Esophagus squamous epithelium (tissue), 5 donors: ENCODE data around the gene ATG10. TPM values are rescaled to one million over a fixed set of nuclear protein-coding genes. Genes with fewer than 3 reads are reported as not detected.

Source experiments
- DNase-seq: peaks from one replicate; lab custom pipeline; 2025; lab: John Stamatoyannopoulos, UW
- H3K27ac ChIP-seq, 4 donors: fragments of 200-600 bp; sonication (generic); one replicate each; pipeline ENCODE4 v1.5.1; 2016 to 2019; ENCODE audit warnings: mild to moderate bottlenecking in 1 of 4
- H3K27me3 ChIP-seq, 4 donors: fragments of 200-600 bp; sonication (generic); 1 replicate in 3 of 4; 2 replicates in 1 of 4; pipeline versions ENCODE4 v1.5.1 to v1.6.0; 2017 to 2021; ENCODE audit warnings: antibody characterized with exemption in 1 of 4
- H3K36me3 ChIP-seq, 3 donors: fragments of 200-600 bp; sonication (generic); one replicate each; pipeline ENCODE4 v1.5.1; 2016 to 2019
- H3K4me1 ChIP-seq, 3 donors: fragments of 200-600 bp; sonication (generic); one replicate each; pipeline ENCODE4 v1.5.1; 2017 to 2019
- H3K4me3 ChIP-seq, 4 donors: fragments of 200-600 bp; sonication (generic); 1 replicate in 3 of 4; 2 replicates in 1 of 4; pipeline ENCODE4 v1.5.1; 2016 to 2019; ENCODE audit warnings: mild to moderate bottlenecking in 2 of 4, moderate library complexity in 1 of 4
- H3K9me3 ChIP-seq, 3 donors: fragments of 200-600 bp; sonication (generic); one replicate each; pipeline ENCODE4 v1.5.1; 2016 to 2019
- CTCF ChIP-seq, 6 experiments: fragments of 450-650 bp in 4 of 6; fragments of 200-600 bp in 2 of 6; sonication (generic) in 2 of 6; IDR thresholded peaks; one replicate each; pipeline ENCODE4 v1.5.1; 2016 to 2019; ENCODE audit warnings: antibody characterized with exemption in 6 of 6, mild to moderate bottlenecking in 4 of 6, moderate library complexity in 4 of 6
- POLR2A ChIP-seq, 4 donors: fragments of 450-650 bp; IDR thresholded peaks; one replicate each; pipeline ENCODE4 v1.6.1; 2017; ENCODE audit warnings: antibody characterized with exemption in 4 of 4, mild to moderate bottlenecking in 4 of 4, moderate library complexity in 3 of 4
- WGBS, 2 donors: methylation state at CpG; one replicate each; pipeline ENCODE4 v1.1.5; 2018; 5-methylcytosine and 5-hydroxymethylcytosine counted together
- intact Hi-C: fragments of 100-400 bp; cut with DNase I; formaldehyde crosslinking; loops from one replicate; pipeline ENCODE4 v1.15.0; 2022
- total RNA-seq, 4 donors: library from RNA; depleted of rRNA; stranded (reverse); fragments of >200 nt; gene quantifications; one replicate each; pipeline ENCODE4 v1.1.0, GENCODE V29; 2016
- donor health status: DM: yes; HTN: yes; CAD: no.

ATG10 gene
- total RNA-seq, 4 donors from 2014 or later, result 3.1 to 7.8 (median 6.1) TPM

- TF ChIP-seq CTCF (IDR thresholded peaks at IDR 0.05) (no peak), POLR2A (IDR thresholded peaks at IDR 0.05) (no peak)
- H3K27me3 ChIP-seq, result no peaks in the 10 kb centered on the region
- no peaks in the 10 kb centered on the region for H3K9me3 ChIP-seq
- intact Hi-C loops, result no loop called here
- no peak overlapping the region for H3K4me3 ChIP-seq
- DNase-seq, result no peak
- H3K4me1 ChIP-seq, result no peaks in the 10 kb centered on the region
- H3K36me3 ChIP-seq, result no peaks in the 10 kb centered on the region
- 0 to 86% methylated on average over 1 of the region's 1 CpG for WGBS, 2 donors
- H3K27ac ChIP-seq, result no peak overlapping the region
These were observed 183.5 kb downstream of the ATG10 start for GRCh38 chr5:82155305-82155704.

- Histone ChIP-seq H3K36me3 (no peaks in the 10 kb centered on the region), H3K4me3 (no peak overlapping the region), H3K4me1 (no peaks in the 10 kb centered on the region), H3K27me3 (no peaks in the 10 kb centered on the region), H3K9me3 (no peaks in the 10 kb centered on the region), H3K27ac (no peak overlapping the region)
- TF ChIP-seq POLR2A (IDR thresholded peaks at IDR 0.05) (no peak), CTCF (IDR thresholded peaks at IDR 0.05) (no peak)
- intact Hi-C loops, result no loop called here
- 80 to 85% methylated on average over 4 of the region's 4 CpGs for WGBS, 2 donors
- DNase-seq, result no peak
These were observed 185.1 kb downstream of the ATG10 start for GRCh38 chr5:82156874-82157273.

- WGBS, 2 donors, result 88 to 95% methylated on average over 3 of the region's 3 CpGs
- no peak for DNase-seq
- Histone ChIP-seq H3K4me1 (peaks cover 0 to 10% (median 0%) of the 10 kb centered on the region in 3 donors), H3K9me3 (no peaks in the 10 kb centered on the region), H3K27me3 (no peaks in the 10 kb centered on the region), H3K4me3 (no peak overlapping the region), H3K27ac (no peak overlapping the region), H3K36me3 (no peaks in the 10 kb centered on the region)
- TF ChIP-seq POLR2A (IDR thresholded peaks at IDR 0.05) (no peak), CTCF (IDR thresholded peaks at IDR 0.05) (no peak)
- intact Hi-C loops, result no loop called here
These were observed 187.1 kb downstream of the ATG10 start for GRCh38 chr5:82158755-82159413.

- intact Hi-C loops, result loop anchor here (10.0 kb wide), 1 partner anchor 736 kb away; no protein-coding TSS in a partner anchor
- Histone ChIP-seq H3K27ac (no peak overlapping the region), H3K36me3 (no peaks in the 10 kb centered on the region), H3K27me3 (no peaks in the 10 kb centered on the region), H3K4me1 (peaks cover 7 to 30% (median 11%) of the 10 kb centered on the region in 3 donors), H3K4me3 (no peak overlapping the region), H3K9me3 (no peaks in the 10 kb centered on the region)
- DNase-seq, result no peak
- TF ChIP-seq POLR2A (IDR thresholded peaks at IDR 0.05) (no peak), CTCF (IDR thresholded peaks at IDR 0.05) (no peak)
These were observed 189.1 kb downstream of the ATG10 start for GRCh38 chr5:82160948-82161347.

GRCh38 chr5:82162573-82162972 lies 190.8 kb downstream of the ATG10 start:
- WGBS, 2 donors, result 85 to 86% methylated on average over 4 of the region's 4 CpGs
- no peak for TF ChIP-seq POLR2A (IDR thresholded peaks at IDR 0.05)
- TF ChIP-seq CTCF (IDR thresholded peaks at IDR 0.05), result no peak
- Histone ChIP-seq H3K4me1 (peaks cover 9 to 38% (median 11%) of the 10 kb centered on the region in 3 donors), H3K27ac (no peak overlapping the region), H3K36me3 (no peaks in the 10 kb centered on the region), H3K27me3 (no peaks in the 10 kb centered on the region), H3K4me3 (no peak overlapping the region), H3K9me3 (no peaks in the 10 kb centered on the region)
- DNase-seq, result no peak
- intact Hi-C loops, result loop anchor here (10.0 kb wide), 1 partner anchor 738 kb away; no protein-coding TSS in a partner anchor
